NCI-H2081 (cell line): ENCODE measurements around the gene RXRA.

Source experiments
- DNase-seq, 2 experiments: peaks; one replicate each; lab custom pipeline; 2025; lab: John Stamatoyannopoulos, UW

The RXRA gene

DNA sequence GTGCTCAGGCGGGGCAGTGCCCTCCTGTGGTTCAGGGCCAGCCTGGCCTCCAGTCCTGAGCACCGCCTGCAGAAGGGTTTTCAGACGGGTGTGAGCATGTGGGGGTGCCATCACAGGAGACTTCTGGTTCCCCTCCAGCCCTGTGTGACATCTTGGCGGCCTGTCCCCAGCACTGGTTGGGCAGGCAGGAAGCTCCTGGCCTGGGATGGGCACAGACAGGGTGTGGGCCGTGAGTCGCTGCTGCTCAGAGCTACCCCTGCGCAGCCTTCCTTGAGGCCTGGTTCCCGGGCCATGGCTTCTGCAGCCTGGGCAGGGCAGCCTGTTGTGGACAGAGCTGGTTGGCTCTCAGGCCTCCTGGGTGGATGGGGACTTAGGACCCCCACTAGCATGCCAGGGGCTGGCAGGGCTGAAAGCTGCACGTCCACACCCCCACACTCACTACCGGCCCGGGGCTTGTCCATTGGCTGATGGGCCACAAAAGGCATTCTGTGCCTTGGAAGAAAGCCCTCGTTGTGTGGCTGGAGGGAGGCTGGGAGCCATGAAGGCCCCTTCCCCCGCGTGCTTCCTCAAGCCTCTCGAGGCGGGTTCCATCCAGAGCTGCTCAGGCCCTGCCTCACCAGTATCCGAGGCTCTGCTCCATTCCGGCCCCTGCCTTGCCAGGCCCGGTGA is 58.7 kb downstream of the RXRA start:
- no peak for DNase-seq

- DNase-seq: no peak
Measured at GRCh38 chr9:134385915-134386314, 59.7 kb downstream of the RXRA start.

- DNase-seq: no peak
Measured at GRCh38 chr9:134386951-134387831, 60.9 kb downstream of the RXRA start.

DNA sequence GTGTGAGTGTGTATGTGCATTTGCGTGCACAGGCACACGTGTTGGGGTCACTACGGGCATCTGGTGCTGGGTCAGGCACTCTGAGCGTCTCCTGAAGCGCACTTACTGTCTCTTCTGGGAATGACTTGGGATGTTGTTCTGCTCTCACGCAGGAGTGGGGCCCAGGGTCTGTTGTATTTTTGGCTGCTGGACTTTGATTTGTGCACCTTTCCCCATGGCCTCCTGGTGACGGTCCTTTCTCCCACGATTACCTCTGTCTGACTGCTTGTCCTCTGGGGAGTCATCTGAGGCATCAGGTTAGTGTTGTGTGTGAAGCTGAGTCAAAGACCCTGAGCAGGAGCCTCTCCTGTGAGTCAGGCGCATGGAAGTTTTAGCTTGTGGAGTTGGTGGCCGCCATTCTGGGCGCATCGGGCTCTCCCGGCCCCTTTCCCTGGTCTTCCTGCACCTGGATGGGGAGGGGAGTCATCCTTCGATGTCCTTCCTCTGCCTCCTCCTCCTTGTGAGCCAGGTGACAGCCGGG is 62.1 kb downstream of the RXRA start:
- no peak for DNase-seq

DNA sequence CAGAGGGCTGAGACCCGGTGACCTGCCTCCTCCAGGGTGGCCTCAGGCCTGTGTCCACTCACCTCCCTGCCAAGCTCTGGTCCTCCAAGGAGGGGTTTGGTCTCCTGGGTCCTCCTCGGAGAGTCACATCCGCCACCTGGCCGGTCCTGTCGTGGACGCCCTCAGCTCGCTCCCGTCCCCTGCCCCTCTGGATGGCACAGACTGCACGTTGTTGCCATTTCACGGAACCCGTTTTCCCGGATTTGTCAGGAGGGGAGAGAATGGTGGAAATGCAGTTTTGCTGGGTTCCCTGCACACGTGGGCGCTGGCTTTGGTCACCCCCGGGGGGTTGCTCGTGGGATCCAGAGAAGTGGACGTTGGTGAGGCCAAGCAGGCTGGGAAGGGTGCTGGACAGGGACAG is 62.7 kb downstream of the RXRA start:
- no peak for DNase-seq

DNA sequence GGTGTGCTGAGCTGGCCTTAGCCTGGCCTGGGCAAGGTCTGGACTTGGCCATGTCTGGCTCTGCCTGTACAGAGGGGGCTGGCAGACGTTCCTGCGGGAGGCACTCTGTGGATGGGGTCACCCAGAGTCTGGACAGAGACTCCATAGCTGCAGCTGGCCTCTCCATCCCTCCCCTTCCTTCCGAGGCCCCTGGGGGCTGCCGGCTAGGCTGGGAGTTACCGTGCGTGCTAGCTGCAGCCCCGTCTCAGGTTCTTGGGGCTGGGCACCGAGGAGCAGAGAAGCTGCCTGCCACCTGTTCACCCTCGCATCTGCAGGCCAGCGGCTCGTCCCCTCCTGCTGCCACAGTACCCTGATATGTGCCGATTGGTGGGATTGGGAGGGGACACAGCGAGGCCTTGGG is 63.4 kb downstream of the RXRA start:
- no peak for DNase-seq

GRCh38 chr9:134390537-134390936 is 64.3 kb downstream of the RXRA start:
- DNase-seq: no peak

- DNase-seq: no peak
Measured at GRCh38 chr9:134390947-134391318, 64.7 kb downstream of the RXRA start.

- no peak for DNase-seq
Measured at GRCh38 chr9:134391319-134392231, 65.3 kb downstream of the RXRA start.

DNA sequence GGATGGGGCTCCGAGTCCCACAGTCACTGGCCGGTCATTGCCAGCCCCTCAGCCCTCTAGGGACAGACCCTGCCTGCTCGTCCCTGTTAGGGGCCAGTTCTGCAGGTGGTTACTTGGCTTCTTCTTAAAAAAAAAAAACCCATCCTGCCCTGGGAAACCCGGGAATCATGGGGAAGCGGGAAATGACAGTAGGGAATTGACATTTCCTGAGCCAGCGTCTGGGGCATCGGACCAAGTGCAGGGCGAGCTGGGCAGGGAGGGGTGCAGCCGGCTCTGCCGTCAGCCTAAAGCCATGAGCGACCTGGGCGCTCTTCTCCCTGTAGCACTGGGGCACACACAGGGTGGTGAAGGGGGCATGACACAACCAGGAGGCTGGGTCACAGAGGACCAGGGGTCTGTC is 66.6 kb downstream of the RXRA start:
- DNase-seq: no peak

GRCh38 chr9:134393582-134394280 is 67.5 kb downstream of the RXRA start:
- no peak for DNase-seq

DNA sequence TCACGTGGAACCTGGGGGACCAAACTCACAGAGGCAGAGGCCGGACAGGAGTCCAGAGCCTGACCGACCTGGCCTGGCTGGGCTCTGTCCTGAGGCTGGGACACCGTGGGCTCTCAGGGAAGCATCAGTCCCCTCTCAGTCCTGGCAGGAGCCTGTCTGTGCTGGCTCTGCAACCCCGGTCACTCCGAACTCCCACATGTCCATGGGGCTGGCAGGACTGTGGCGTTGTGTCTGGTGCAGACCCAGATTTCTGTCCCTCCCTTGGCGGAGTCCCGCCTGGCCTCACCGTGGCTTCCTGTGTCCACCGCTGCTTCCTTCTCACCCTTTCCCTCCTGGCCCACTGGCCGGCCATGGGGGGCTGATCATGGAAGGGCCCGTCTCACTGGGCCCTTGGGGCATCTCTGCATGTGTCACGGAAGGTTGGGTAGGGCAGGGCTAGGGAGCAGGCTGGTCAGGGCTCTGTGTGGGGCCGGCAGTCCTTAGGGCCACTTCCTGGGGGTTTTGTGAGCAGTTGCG is 68.8 kb downstream of the RXRA start:
- no peak for DNase-seq

DNA sequence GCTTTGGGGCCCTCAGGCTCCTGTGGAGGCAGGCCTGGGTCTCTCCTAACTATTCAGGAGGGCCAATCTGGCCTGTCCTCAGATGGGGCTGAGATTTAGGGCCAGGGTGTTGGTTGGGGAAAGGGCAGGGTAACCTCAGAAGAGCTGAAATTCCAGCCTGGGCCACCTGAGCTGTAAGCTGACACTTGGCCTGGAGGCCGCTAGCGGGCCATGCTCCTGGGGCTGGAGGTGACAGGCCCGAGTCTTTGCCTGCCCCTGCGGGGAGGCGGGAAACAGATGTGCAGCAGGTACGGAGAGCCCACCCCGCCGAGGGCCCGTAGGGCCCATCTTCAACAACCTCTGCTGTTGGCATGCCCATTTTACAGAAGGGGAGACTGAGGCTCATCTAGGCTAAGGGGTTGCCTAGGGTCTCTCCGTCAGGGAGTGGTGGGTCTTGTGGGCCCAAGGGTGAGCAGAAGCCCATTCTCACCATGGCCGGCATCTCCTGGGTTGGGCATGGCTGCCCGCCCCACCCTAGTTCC is 69.5 kb downstream of the RXRA start:
- DNase-seq: no peak

DNA sequence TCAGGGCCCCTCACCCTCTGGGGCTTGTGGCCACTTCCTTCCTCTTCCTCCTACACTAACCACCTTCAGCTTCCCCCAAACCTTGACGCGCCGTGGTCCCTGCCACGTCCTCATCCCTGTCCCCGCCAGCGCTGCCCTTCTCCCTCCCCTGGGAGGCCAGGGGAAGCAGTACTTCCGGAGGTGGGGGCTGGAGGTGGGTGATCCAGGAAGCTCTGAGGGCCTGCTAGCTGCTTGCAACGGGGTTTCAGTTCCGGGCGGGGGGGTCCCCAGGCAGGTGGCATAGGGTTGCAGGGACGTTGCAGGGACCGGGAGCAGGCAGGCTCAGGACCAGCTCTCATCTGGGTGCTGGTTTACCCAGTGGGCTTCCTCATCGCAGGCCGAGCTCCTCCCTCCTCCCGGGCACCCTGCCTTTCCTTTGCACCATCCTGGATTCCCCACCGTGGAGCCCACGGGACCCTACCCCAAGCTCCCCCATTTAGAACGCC is 70.0 kb downstream of the RXRA start:
- no peak for DNase-seq

GRCh38 chr9:134396825-134397224 is 70.6 kb downstream of the RXRA start:
- no peak for DNase-seq

- DNase-seq: no peak
Measured at GRCh38 chr9:134398756-134399155, 72.5 kb downstream of the RXRA start.

DNA sequence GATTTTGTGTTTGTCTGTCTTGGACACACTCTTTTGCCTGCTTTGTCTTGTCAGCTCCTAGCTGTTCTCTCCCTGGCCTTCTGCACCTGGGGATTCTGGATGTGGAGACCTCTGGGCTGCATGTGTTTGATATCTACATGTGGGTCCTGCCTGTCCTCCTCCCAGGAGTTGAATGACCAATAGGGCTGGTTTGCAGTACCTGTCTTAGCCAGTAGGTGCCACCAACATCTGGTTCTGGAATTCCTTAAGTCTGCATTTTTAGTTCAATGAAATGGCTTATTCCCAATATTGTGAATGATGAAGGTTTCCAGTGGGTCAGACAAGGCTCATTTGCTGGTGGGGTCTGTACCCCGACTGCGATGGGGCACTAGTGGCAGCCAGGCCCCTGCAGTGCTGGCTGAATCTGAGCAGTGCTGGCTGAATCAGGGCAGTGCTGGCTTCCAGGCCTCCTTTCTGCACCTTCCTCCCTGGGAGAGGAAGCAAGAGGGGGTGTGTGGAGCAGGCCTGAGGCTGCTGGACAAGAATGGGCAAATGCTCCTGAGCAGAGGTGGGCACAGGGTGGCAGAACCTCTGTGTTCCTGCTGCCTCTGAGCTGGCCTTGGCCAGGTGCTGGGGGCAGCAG is 73.3 kb downstream of the RXRA start:
- no peak for DNase-seq

GRCh38 chr9:134400283-134400682 is 74.0 kb downstream of the RXRA start:
- no peak for DNase-seq

- DNase-seq: no peak
Measured at GRCh38 chr9:134401391-134401790, 75.1 kb downstream of the RXRA start.

GRCh38 chr9:134402182-134402581 is 75.9 kb downstream of the RXRA start:
- DNase-seq: no peak

- no peak for DNase-seq
Measured at GRCh38 chr9:134403292-134403681, 77.0 kb downstream of the RXRA start.
